ENCODE results near the gene ING1. TPM values are rescaled to one million over a fixed set of nuclear protein-coding genes. Genes with fewer than 3 reads are reported as not detected.
"Not testable (repeated sequence)": the region's sequence is repeated elsewhere in the genome, so short reads cannot be mapped to it uniquely, and the experiment has no call there.

ING1 gene
- total RNA-seq, 4 donors from 2014 or later = 6.3 to 15.4 (median 8.7) TPM

- H3K4me1 ChIP-seq = no peaks in the 10 kb centered on the region
- WGBS, 2 donors = 89 to 91% methylated on average over 5 to 9 of the region's 9 CpGs
- H3K27ac ChIP-seq = no peak overlapping the region
- DNase-seq = no peak
- no peaks in the 10 kb centered on the region for H3K9me3 ChIP-seq
- no peak overlapping the region for H3K4me3 ChIP-seq
- intact Hi-C loops (cut with DNase I) = no loop called here
- H3K36me3 ChIP-seq = peaks cover 4 to 75% (median 17%) of the 10 kb centered on the region in 3 donors
- no peak for TF ChIP-seq CTCF (IDR thresholded peaks at IDR 0.05)
- no peaks in the 10 kb centered on the region for H3K27me3 ChIP-seq
Measured at GRCh38 chr13:110669036-110669435, 44.5 kb upstream of the ING1 start.

GRCh38 chr13:110669814-110670213 is 43.7 kb upstream of the ING1 start:
- H3K27me3 ChIP-seq; intact Hi-C loops (cut with DNase I); DNase-seq; H3K4me3 ChIP-seq; H3K4me1 ChIP-seq; H3K9me3 ChIP-seq; H3K27ac ChIP-seq: not testable (repeated sequence)
- H3K36me3 ChIP-seq = peaks cover 4 to 74% (median 17%) of the 10 kb centered on the region in 3 donors
- 90 to 95% methylated on average over 2 to 7 of the region's 11 CpGs for WGBS, 2 donors

GRCh38 chr13:110676595-110677587 is 36.6 kb upstream of the ING1 start:
- H3K27ac ChIP-seq = peak overlapping the region in 2 of 4 donors; percentile 22 to 51
- intact Hi-C loops (cut with DNase I) = no loop called here

GRCh38 chr13:110677731-110678545 is 35.6 kb upstream of the ING1 start:
- peaks cover 0 to 80% (median 22%) of the 10 kb centered on the region in 3 donors for H3K36me3 ChIP-seq
- intact Hi-C loops (cut with DNase I) = no loop called here

More at GRCh38 chr13:110676595-110677587, 36.6 kb upstream of the ING1 start:
- no peaks in the 10 kb centered on the region for H3K4me1 ChIP-seq
- no peak overlapping the region for H3K4me3 ChIP-seq
- 88 to 91% methylated on average over 8 to 11 of the region's 28 CpGs for WGBS, 2 donors
- no peaks in the 10 kb centered on the region for H3K27me3 ChIP-seq
- TF ChIP-seq CTCF (IDR thresholded peaks at IDR 0.05) (no peak), POLR2A (IDR thresholded peaks at IDR 0.05) (no peak)
- peaks cover 0 to 3% (median 0%) of the 10 kb centered on the region in 3 donors for H3K9me3 ChIP-seq
- H3K36me3 ChIP-seq = peaks cover 0 to 70% (median 11%) of the 10 kb centered on the region in 3 donors
- no peak for DNase-seq

More at GRCh38 chr13:110677731-110678545, 35.6 kb upstream of the ING1 start:
- peaks cover 0 to 3% (median 0%) of the 10 kb centered on the region in 3 donors for H3K9me3 ChIP-seq
- H3K4me1 ChIP-seq = no peaks in the 10 kb centered on the region
- no peak for DNase-seq
- WGBS, 2 donors = 91 to 94% methylated on average over 18 of the region's 28 CpGs
- no peak overlapping the region for H3K27ac ChIP-seq
- TF ChIP-seq CTCF (IDR thresholded peaks at IDR 0.05) (no peak), POLR2A (IDR thresholded peaks at IDR 0.05) (no peak)
- no peak overlapping the region for H3K4me3 ChIP-seq
- H3K27me3 ChIP-seq = no peaks in the 10 kb centered on the region

All from esophagus squamous epithelium (tissue), 5 donors.